Mucosa of descending colon (tissue), 3 donors: Measurements from ENCODE around the gene ZXDC. TPM values are rescaled to one million over a fixed set of nuclear protein-coding genes. Genes with fewer than 3 reads are reported as not detected.
A peak's percentile ranks its signal among the peaks of the same experiment; 100 is the strongest.

Experiments used
- ATAC-seq: fragments of 200-7000 bp; cut with Tn5 transposase; one replicate; pipeline ENCODE4 v1.9.1; 2020; ENCODE audit warnings: mild to moderate bottlenecking, moderate library complexity
- DNase-seq, 3 donors: peaks; one replicate each; pipeline ENCODE4 v3.0.0-alpha.2; 2020
- H3K36me3 ChIP-seq: fragments of 200-600 bp; one replicate; pipeline ENCODE4 v1.8.0; 2021; ENCODE audit warnings: low read depth, mild to moderate bottlenecking
- H3K4me1 ChIP-seq: fragments of 200-600 bp; one replicate; pipeline ENCODE4 v1.8.0; 2021; ENCODE audit warnings: low read depth, mild to moderate bottlenecking
- H3K4me3 ChIP-seq: fragments of 200-600 bp; one replicate; pipeline ENCODE4 v1.8.0; 2021; ENCODE audit warnings: mild to moderate bottlenecking
- H3K9me3 ChIP-seq: fragments of 200-600 bp; one replicate; pipeline ENCODE4 v1.8.0; 2021; ENCODE audit warnings: mild to moderate bottlenecking
- CTCF ChIP-seq: fragments of 200-600 bp; IDR thresholded peaks from one replicate; pipeline ENCODE4 v1.8.0; 2022; ENCODE audit warnings: antibody characterized with exemption, mild to moderate bottlenecking
- intact Hi-C, 2 donors: fragments of 100-400 bp; cut with DNase I in 1 of 2; cut with micrococcal nuclease in 1 of 2; formaldehyde crosslinking; loops; one replicate each; pipeline versions ENCODE4 v1.11.0 to v1.11.1; 2022; cut with DNase I, micrococcal nuclease
- total RNA-seq, 3 donors: library from RNA; stranded (reverse); fragmentation: NEBNext Ultra II Directional in 2 of 3; extraction: Animal tissue kit (Norgen Biotek cat#: 25700) in 2 of 3; gene quantifications; one replicate each; pipeline versions ENCODE4 v1.2.1 to v1.2.4, GENCODE V29; 2021 to 2023
- donor health status: DM: no; HTN: no; CAD: no; lungs with moderate emphysema.
- donor health status: DM: no; HTN: no; CAD: no.
- donor health status: DM: no; HTN: yes; CAD: no.

ZXDC gene
- total RNA-seq, 3 donors from 2014 or later: 28.7 to 39.4 (median 37.7) TPM

GRCh38 chr3:126474498-126475412, 936 bp downstream of the ZXDC start:
- DNase-seq (peak; percentile 50 to 80 (median 69)), ATAC-seq (peak; percentile 5)
- H3K36me3 ChIP-seq: peaks cover 10% of the 10 kb centered on the region
- peaks cover 19% of the 10 kb centered on the region for H3K4me1 ChIP-seq
- intact Hi-C loops: no loop called here
- H3K4me3 ChIP-seq: peak overlapping the region; percentile 65
- no peaks in the 10 kb centered on the region for H3K9me3 ChIP-seq
- no peak for TF ChIP-seq CTCF

- Histone ChIP-seq H3K4me3 (no peak overlapping the region), H3K36me3 (peaks cover 10% of the 10 kb centered on the region), H3K9me3 (no peaks in the 10 kb centered on the region), H3K4me1 (peaks cover 19% of the 10 kb centered on the region)
- ATAC-seq (no peak), DNase-seq (peak in 1 of 3 donors; percentile 21)
- TF ChIP-seq CTCF: no peak
- intact Hi-C loops: no loop called here
Observed at GRCh38 chr3:126473292-126474168, 2.2 kb downstream of the ZXDC start.

- Histone ChIP-seq H3K4me3 (no peak overlapping the region), H3K36me3 (peaks cover 10% of the 10 kb centered on the region), H3K9me3 (no peaks in the 10 kb centered on the region), H3K4me1 (peaks cover 19% of the 10 kb centered on the region)
- intact Hi-C loops: no loop called here
- ATAC-seq (no peak), DNase-seq (peak in 2 of 3 donors; percentile 28 to 36)
- no peak for TF ChIP-seq CTCF
Observed at GRCh38 chr3:126472277-126473006, 3.2 kb downstream of the ZXDC start.

- intact Hi-C loops: no loop called here
- no peaks in the 10 kb centered on the region for H3K9me3 ChIP-seq
- no peak for TF ChIP-seq CTCF
- H3K4me1 ChIP-seq: peaks cover 17% of the 10 kb centered on the region
- ATAC-seq (no peak), DNase-seq (no peak)
- H3K4me3 ChIP-seq: no peak overlapping the region
- peaks cover 30% of the 10 kb centered on the region for H3K36me3 ChIP-seq
Observed at GRCh38 chr3:126469479-126469878, 6.2 kb downstream of the ZXDC start.
